AG10803 (cell line): Measurements from ENCODE around the gene TSPAN31.

Source experiments
- DNase-seq: peaks from one replicate; pipeline ENCODE4 v3.0.0; 2010; ENCODE audit warnings: low read depth
- H3K4me3 ChIP-seq: 2 replicates; pipeline ENCODE4 v1.5.1; 2011; ENCODE audit warnings: mild to moderate bottlenecking, low read length, control low read depth
- TF ChIP-seq, protein P1 (sequence below): conservative IDR thresholded peaks from 2 replicates; pipeline ENCODE4 v1.5.1; 2011; ENCODE audit warnings: mild to moderate bottlenecking, low read length, control low read depth, inconsistent platforms

TSPAN31 gene

DNA sequence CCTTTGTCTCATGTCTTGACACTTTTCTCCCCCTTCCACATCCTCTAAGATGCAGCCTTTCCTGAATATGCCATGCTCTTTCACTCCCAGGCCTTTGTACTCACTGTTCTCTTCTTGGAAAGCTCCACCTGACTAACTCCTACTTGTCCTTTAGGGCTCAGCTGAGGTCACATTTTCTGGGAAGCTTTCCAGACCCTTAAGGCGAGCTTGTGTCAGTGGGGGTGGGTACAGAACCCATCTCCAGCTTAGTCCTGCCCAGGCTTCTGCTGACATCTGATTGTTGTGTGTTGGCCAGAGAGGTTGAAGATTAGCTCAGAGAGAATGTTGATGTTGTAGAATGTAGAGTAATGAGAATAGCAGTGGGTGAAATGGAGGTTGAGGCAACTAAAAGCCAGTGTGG, 34.9 kb downstream of the TSPAN31 start:
- no peak overlapping the region for H3K4me3 ChIP-seq
- TF ChIP-seq, protein P1, sequence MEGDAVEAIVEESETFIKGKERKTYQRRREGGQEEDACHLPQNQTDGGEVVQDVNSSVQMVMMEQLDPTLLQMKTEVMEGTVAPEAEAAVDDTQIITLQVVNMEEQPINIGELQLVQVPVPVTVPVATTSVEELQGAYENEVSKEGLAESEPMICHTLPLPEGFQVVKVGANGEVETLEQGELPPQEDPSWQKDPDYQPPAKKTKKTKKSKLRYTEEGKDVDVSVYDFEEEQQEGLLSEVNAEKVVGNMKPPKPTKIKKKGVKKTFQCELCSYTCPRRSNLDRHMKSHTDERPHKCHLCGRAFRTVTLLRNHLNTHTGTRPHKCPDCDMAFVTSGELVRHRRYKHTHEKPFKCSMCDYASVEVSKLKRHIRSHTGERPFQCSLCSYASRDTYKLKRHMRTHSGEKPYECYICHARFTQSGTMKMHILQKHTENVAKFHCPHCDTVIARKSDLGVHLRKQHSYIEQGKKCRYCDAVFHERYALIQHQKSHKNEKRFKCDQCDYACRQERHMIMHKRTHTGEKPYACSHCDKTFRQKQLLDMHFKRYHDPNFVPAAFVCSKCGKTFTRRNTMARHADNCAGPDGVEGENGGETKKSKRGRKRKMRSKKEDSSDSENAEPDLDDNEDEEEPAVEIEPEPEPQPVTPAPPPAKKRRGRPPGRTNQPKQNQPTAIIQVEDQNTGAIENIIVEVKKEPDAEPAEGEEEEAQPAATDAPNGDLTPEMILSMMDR: no peak
- no peak for DNase-seq

DNA sequence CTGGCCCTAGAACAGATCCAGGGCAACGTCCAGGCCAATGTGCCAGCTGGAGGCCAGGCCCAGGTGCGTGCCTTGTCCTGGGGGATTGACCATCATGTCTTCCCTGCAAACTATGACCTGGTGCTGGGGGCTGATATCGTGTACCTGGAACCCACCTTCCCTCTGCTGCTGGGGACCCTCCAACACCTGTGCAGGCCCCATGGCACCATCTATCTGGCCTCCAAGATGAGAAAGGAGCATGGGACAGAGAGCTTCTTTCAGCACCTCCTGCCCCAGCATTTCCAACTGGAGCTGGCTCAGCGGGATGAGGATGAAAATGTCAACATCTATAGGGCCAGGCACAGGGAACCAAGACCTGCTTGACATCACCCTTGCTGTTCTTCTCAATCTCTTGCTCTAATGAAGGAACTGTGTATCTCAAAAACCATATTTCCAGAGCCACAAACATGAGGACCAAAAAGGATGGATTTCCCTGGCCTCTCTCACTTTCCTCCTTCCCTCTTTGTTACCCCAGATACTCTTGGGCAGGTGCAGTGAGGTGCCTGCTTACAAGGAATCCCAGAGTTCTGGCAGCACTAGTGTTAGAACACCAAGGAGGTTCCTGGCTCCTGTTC, 35.6 kb downstream of the TSPAN31 start:
- TF ChIP-seq, protein P1: no peak
- H3K4me3 ChIP-seq: no peak overlapping the region
- DNase-seq: no peak

DNA sequence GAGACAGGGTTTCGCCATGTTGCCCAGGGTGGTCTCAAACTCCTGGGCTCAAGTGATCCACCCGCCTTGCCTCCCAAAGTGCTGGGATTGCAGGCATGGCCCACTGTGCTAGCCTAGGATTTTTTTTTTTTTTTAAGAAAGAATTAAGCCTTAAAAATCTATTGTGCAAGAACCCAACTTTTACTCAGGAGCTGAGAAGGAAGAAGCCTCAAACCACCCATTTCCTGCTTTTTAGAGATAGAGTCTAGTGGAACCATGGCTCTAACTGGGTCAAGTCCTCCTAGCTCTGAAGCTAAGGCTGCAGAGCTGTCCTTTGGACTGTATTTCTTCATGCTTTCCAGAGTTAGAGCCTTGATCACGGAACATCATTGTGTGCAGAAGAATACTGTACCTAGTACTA, 36.4 kb downstream of the TSPAN31 start:
- no peak overlapping the region for H3K4me3 ChIP-seq
- TF ChIP-seq, protein P1: no peak
- DNase-seq: no peak

DNA sequence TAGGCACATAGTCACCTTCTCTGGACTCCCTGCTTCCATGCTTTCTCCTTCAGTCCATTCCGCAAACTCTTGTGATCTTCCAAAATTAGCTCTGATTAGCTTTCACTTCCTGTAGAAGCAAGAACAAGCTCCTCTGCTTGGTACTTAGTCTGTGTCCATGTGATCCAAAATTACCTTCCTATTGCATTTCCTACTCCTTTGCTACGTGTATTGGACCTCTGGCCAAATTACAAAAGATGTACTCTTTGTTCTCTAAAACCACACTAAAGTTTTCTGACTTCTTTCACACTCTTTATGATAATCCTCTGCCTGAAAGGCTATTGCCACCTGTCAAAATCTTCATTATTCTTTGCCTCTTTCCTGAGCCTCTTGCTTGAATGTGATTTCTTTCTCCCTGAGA, 37.0 kb downstream of the TSPAN31 start:
- TF ChIP-seq, protein P1: no peak
- H3K4me3 ChIP-seq: no peak overlapping the region
- no peak for DNase-seq

DNA sequence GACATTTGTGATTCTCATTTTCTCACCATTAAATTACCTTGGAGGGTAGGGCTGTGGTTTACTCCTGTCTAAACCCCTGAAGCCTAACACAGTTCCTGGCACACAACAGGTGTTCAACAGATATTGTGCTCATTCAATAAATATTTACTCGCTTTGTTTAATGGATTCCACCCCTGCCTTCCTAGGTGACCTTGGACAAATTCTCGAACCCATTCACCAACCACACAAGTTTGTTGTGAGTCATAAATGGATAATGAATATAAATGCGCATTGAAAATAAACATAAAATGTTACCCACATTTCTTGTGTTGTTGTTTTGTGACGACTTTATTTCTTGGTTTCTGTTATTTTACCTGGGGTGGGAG, 37.4 kb downstream of the TSPAN31 start:
- DNase-seq: no peak
- no peak overlapping the region for H3K4me3 ChIP-seq
- TF ChIP-seq, protein P1: no peak

DNA sequence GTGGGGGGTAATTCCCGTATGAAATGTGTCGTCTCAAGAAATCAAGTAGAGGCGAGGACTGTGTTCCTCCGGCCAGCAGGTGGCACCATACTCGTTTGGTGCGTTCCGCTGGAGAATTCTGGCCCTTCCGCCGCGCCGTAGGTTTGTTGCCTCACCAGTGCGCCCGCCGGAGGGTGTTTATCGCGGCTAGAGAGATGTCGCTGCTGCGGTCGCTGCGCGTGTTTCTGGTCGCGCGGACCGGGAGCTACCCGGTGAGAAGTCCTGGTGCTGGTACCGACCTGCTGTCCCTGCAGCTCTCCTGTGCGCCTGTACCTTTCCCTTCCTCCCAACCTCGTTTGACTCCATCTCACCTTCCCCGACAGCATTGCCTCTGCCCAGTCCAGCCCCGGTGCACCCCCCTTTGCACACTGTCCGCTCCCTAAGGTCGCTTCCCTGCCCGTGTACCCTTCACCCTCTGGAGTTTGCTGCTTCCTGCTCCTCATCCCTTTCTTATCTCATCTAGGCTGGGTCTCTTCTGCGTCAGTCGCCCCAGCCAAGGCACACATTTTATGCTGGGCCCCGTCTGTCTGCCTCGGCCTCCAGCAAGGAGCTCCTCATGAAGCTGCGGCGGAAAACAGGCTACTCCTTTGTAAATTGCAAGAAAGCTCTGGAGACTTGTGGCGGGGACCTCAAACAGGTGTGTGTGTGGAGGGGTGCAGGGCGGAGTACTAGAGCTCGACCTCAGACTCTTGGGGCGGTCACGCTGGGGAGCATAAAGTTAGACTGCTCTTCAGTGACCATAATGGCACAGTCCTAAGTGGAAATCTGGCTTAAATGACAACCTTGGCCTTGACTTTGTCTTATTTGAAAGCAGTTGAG, 38.0 kb downstream of the TSPAN31 start, which contains the start of gene TSFM:
TSS of gene TSFM (plus strand) at position 180 of the 858 bp plus-strand sequence. CDS start at position 195, 15 bp downstream.
- TF ChIP-seq, protein P1: peak; percentile 86
- DNase-seq: peak; percentile 93
- peak within 1 kb of the TSS; percentile 100 for H3K4me3 ChIP-seq

DNA sequence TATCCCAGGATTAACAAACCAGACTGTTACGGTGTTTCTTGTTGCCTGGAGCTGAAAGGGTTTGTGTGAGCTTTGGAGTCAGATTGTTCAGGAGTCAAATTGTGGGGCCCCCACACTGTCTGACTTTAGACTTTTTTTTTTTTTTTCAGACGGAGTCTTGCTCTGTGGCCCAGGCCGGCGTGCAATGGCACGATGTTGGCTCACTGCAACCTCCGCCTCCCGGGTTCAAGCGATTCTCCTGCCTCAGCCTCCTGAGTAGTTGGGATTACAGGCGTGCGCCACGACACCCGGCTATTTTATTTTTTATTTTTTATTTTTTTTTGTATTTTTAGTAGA, 38.6 kb downstream of the TSPAN31 start:
- TF ChIP-seq, protein P1: no peak
- H3K4me3 ChIP-seq: peak overlapping the region; percentile 100
- DNase-seq: no peak
